ENCODE results near the gene PPP1R12C.

PPP1R12C gene

GRCh38 chr19:55088543-55089341, 28.7 kb downstream of the PPP1R12C start:
- DNase-seq: peak; percentile 76 to 78

- DNase-seq: no peak
These were observed 29.4 kb downstream of the PPP1R12C start for GRCh38 chr19:55088021-55088451.

GRCh38 chr19:55087542-55087901, 29.9 kb downstream of the PPP1R12C start:
- DNase-seq: no peak

- DNase-seq: peak; percentile 30 to 32
These were observed 30.5 kb downstream of the PPP1R12C start for GRCh38 chr19:55086730-55087541.

GRCh38 chr19:55085923-55086715, 31.3 kb downstream of the PPP1R12C start:
- no peak for DNase-seq

GRCh38 chr19:55084416-55084815, 33.0 kb downstream of the PPP1R12C start:
- DNase-seq: no peak

GRCh38 chr19:55083004-55083850, 34.2 kb downstream of the PPP1R12C start:
- DNase-seq: no peak

GRCh38 chr19:55082020-55082851, 35.2 kb downstream of the PPP1R12C start:
- peak; percentile 51 to 52 for DNase-seq

GRCh38 chr19:55081770-55082019, 35.7 kb downstream of the PPP1R12C start:
- no peak for DNase-seq

- peak; percentile 79 to 82 for DNase-seq
These were observed 36.3 kb downstream of the PPP1R12C start for GRCh38 chr19:55080968-55081769.

GRCh38 chr19:55080121-55080967, 37.1 kb downstream of the PPP1R12C start:
- DNase-seq: peak; percentile 34 to 37

- DNase-seq: no peak
These were observed 37.9 kb downstream of the PPP1R12C start for GRCh38 chr19:55079400-55080038.

GRCh38 chr19:55078996-55079395, 38.4 kb downstream of the PPP1R12C start:
- no peak for DNase-seq

- DNase-seq: no peak
These were observed 40.3 kb downstream of the PPP1R12C start for GRCh38 chr19:55077106-55077505.

- DNase-seq: no peak
These were observed 41.1 kb downstream of the PPP1R12C start for GRCh38 chr19:55076321-55076720.

GRCh38 chr19:55075371-55075998, 42.0 kb downstream of the PPP1R12C start, which contains the start of gene EPS8L1:
TSS of gene EPS8L1 (plus strand) at chr19:55075869. CDS start at chr19:55076445, 576 bp downstream.
- DNase-seq: no peak

GRCh38 chr19:55071913-55072312, 45.5 kb downstream of the PPP1R12C start:
- no peak for DNase-seq

GRCh38 chr19:55071129-55071502, 46.3 kb downstream of the PPP1R12C start:
- DNase-seq: no peak

Data from activated CD4-positive, alpha-beta T cell treated with anti-CD3 and anti-CD28 coated beads, Interleukin-2, amount 50 U/mL, for 4 hours (primary cell).